ENCODE data around the gene CBX6. TPM values are rescaled to one million over a fixed set of nuclear protein-coding genes. Genes with fewer than 3 reads are reported as not detected.

The CBX6 gene
- total RNA-seq, 1 donor from 2014 or later = 101 TPM

- no peak for DNase-seq (ENCODE audit: low spot score in 2 of 2, unreplicated experiment in 2 of 2)
- Mint-ChIP-seq H3K4me3 (no peak overlapping the region), H3K4me1 (peaks cover 2% of the 10 kb centered on the region), H3K27ac (no peak overlapping the region), H3K36me3 (no peaks in the 10 kb centered on the region), H3K27me3 (ENCODE audit: low read depth) (peaks cover 74% of the 10 kb centered on the region), H3K9me3 (no peaks in the 10 kb centered on the region)
- TF ChIP-seq, protein P1, sequence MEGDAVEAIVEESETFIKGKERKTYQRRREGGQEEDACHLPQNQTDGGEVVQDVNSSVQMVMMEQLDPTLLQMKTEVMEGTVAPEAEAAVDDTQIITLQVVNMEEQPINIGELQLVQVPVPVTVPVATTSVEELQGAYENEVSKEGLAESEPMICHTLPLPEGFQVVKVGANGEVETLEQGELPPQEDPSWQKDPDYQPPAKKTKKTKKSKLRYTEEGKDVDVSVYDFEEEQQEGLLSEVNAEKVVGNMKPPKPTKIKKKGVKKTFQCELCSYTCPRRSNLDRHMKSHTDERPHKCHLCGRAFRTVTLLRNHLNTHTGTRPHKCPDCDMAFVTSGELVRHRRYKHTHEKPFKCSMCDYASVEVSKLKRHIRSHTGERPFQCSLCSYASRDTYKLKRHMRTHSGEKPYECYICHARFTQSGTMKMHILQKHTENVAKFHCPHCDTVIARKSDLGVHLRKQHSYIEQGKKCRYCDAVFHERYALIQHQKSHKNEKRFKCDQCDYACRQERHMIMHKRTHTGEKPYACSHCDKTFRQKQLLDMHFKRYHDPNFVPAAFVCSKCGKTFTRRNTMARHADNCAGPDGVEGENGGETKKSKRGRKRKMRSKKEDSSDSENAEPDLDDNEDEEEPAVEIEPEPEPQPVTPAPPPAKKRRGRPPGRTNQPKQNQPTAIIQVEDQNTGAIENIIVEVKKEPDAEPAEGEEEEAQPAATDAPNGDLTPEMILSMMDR (IDR thresholded peaks at IDR 0.05; ENCODE audit: unreplicated experiment) = no peak
These were observed 32.3 kb downstream of the CBX6 start for GRCh38 chr22:38839686-38840085.

DNA sequence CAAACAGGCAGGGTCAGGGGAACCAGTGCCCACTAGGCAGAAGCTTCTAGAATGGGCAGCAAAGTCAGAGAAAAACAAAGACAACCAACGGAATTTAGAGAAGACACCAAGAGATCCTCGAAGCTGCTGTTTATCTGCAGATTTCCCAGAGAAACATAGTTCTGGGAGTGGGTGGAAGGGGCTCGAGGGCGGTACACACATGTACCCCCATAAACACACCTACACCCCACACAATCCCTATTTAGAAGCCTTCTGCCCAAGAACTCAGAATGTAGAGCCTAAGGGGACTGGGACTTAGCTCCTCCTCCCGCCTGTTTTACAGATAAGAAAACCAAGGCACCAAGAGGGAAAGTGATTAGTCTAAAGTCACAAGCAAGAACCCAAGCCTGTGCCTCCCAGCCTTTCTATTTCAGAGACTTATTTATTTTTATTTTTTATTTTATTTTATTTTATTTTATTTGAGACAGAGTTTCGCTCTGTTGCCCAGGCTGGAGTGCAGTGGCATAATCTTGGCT lies 34.5 kb downstream of the CBX6 start:
- Mint-ChIP-seq H3K4me3 (no peak overlapping the region), H3K9me3 (no peaks in the 10 kb centered on the region), H3K4me1 (no peaks in the 10 kb centered on the region), H3K27ac (no peak overlapping the region), H3K36me3 (no peaks in the 10 kb centered on the region), H3K27me3 (ENCODE audit: low read depth) (peaks cover 76% of the 10 kb centered on the region)
- TF ChIP-seq, protein P1 (IDR thresholded peaks at IDR 0.05; ENCODE audit: unreplicated experiment) = no peak
- no peak for DNase-seq (ENCODE audit: low spot score in 2 of 2, unreplicated experiment in 2 of 2)

- Mint-ChIP-seq H3K4me3 (no peak overlapping the region), H3K36me3 (no peaks in the 10 kb centered on the region), H3K27ac (no peak overlapping the region), H3K27me3 (ENCODE audit: low read depth) (peaks cover 64% of the 10 kb centered on the region), H3K4me1 (no peaks in the 10 kb centered on the region), H3K9me3 (no peaks in the 10 kb centered on the region)
- TF ChIP-seq, protein P1 (IDR thresholded peaks at IDR 0.05; ENCODE audit: unreplicated experiment) = no peak
- no peak for DNase-seq (ENCODE audit: low spot score in 2 of 2, unreplicated experiment in 2 of 2)
These were observed 36.1 kb downstream of the CBX6 start for GRCh38 chr22:38835888-38836301.

DNA sequence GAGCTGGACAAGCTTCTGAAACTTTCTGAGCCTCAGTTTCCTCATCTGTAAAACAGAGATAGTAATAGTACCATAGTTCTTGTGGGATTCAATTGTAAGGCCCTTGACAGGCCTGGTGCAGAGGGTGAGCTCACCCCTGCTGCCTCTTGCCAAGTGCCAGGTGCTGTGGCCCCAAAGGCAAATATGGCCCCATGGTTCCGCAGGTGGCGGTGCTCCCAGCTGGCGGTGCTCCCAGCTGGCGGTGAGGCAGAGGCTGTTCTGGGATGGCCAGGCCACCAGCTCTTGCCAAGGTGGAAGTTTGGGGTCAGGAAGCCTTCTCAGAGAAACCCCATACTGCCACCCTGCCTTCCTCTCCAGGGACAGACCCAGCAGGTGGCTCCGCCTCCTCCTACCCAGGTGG lies 37.0 kb downstream of the CBX6 start:
- Mint-ChIP-seq H3K9me3 (no peaks in the 10 kb centered on the region), H3K27ac (no peak overlapping the region), H3K27me3 (ENCODE audit: low read depth) (peaks cover 55% of the 10 kb centered on the region), H3K4me1 (no peaks in the 10 kb centered on the region), H3K4me3 (no peak overlapping the region), H3K36me3 (no peaks in the 10 kb centered on the region)
- DNase-seq (ENCODE audit: low spot score in 2 of 2, unreplicated experiment in 2 of 2) = no peak
- TF ChIP-seq, protein P1 (IDR thresholded peaks at IDR 0.05; ENCODE audit: unreplicated experiment) = no peak

GRCh38 chr22:38834215-38834953 lies 37.6 kb downstream of the CBX6 start:
- TF ChIP-seq, protein P1 (IDR thresholded peaks at IDR 0.05; ENCODE audit: unreplicated experiment) = no peak
- H3K27ac Mint-ChIP-seq = no peak overlapping the region
- no peaks in the 10 kb centered on the region for H3K36me3 Mint-ChIP-seq
- H3K4me1 Mint-ChIP-seq = no peaks in the 10 kb centered on the region
- no peak for DNase-seq (ENCODE audit: low spot score in 2 of 2, unreplicated experiment in 2 of 2)
- no peaks in the 10 kb centered on the region for H3K9me3 Mint-ChIP-seq
- no peak overlapping the region for H3K4me3 Mint-ChIP-seq
- peaks cover 50% of the 10 kb centered on the region for H3K27me3 Mint-ChIP-seq (ENCODE audit: low read depth)

All from mesothelial cell of epicardium (in vitro differentiated cells).